ENCODE results near the gene PDPN.

The PDPN gene

DNA sequence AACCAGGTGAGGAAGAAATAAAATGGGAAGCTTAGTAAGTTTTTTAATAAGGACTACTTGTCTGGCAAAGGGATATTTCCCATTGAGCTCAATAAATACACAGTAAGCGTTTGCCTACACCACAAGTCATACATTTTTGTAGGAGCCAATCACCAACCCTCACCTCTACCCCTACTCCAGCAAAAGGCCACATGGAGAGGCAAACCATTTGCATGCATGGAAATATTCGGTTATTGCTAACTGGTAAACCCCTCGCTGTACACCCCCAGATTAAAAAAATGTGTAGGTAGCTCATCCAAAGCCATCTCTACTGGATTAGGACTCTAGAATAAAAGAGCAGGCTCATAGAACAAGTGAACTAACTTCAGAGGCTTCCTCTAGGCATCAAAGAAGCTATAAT, 21.1 kb downstream of the PDPN start:
- no peak for DNase-seq (ENCODE audit: low read depth)
- TF ChIP-seq, protein P1, sequence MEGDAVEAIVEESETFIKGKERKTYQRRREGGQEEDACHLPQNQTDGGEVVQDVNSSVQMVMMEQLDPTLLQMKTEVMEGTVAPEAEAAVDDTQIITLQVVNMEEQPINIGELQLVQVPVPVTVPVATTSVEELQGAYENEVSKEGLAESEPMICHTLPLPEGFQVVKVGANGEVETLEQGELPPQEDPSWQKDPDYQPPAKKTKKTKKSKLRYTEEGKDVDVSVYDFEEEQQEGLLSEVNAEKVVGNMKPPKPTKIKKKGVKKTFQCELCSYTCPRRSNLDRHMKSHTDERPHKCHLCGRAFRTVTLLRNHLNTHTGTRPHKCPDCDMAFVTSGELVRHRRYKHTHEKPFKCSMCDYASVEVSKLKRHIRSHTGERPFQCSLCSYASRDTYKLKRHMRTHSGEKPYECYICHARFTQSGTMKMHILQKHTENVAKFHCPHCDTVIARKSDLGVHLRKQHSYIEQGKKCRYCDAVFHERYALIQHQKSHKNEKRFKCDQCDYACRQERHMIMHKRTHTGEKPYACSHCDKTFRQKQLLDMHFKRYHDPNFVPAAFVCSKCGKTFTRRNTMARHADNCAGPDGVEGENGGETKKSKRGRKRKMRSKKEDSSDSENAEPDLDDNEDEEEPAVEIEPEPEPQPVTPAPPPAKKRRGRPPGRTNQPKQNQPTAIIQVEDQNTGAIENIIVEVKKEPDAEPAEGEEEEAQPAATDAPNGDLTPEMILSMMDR (conservative IDR thresholded peaks at IDR 0.05; ENCODE audit: control insufficient read depth, insufficient read depth, low read depth, low read length): no peak
- no peak overlapping the region for H3K4me3 ChIP-seq (ENCODE audit: control insufficient read depth, low read depth, low read length)

DNA sequence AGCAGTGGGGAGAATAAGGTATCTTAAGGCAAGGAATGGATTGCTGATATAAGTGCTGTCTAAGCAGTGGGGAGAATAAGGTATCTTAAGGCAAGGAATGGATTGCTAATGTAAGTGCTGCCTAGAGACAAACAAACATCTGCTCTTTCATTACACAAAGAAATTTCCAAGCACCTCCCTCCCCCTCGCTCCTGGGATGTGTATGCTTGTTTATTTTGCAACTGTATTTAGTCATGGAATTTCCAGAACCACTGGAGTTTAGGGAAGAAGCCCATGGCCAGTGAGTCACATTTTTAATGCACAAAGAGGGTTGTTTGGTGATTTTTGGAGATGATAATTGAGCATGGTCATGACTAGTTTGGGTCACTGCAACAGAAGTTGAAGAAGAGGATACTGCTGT, 21.5 kb downstream of the PDPN start:
- DNase-seq (ENCODE audit: low read depth): peak; percentile 96
- H3K4me3 ChIP-seq (ENCODE audit: control insufficient read depth, low read depth, low read length): no peak overlapping the region
- TF ChIP-seq, protein P1 (conservative IDR thresholded peaks at IDR 0.05; ENCODE audit: control insufficient read depth, insufficient read depth, low read depth, low read length): no peak

DNA sequence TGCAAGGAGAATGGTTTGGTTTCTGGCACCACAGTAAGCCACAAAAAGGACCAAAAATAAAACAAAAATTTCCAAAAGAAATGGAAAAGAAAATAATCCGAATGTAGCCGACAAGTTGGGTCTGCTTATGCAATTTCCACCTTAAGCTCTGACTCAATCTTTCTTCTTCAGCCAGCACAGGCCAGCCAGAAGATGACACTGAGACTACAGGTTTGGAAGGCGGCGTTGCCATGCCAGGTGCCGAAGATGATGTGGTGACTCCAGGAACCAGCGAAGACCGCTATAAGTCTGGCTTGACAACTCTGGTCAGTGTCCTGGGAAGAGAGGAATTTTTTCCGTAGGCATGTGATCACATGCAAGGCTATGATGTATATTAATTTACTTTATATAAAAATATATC, 23.4 kb downstream of the PDPN start:
- no peak for DNase-seq (ENCODE audit: low read depth)
- H3K4me3 ChIP-seq (ENCODE audit: control insufficient read depth, low read depth, low read length): no peak overlapping the region
- TF ChIP-seq, protein P1 (conservative IDR thresholded peaks at IDR 0.05; ENCODE audit: control insufficient read depth, insufficient read depth, low read depth, low read length): no peak

DNA sequence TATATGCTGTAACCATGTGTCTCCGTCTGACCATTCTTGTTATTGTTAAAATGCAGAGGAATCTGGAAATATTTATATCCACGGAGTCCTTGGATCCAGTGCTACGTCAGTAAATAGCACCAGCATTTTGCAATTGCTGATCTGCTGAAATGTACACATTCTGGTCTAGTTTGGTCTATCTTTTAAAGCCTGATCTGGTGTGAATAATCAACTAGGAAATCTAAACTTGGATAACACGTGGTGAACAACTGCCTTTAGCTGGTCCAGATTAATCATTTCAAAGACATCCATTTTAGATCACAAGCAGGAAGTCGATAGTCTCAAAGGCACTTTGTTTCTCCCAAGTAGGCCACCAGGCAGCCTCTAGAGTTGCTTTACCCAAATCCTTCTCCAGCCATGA, 32.6 kb downstream of the PDPN start:
- no peak overlapping the region for H3K4me3 ChIP-seq (ENCODE audit: control insufficient read depth, low read depth, low read length)
- TF ChIP-seq, protein P1 (conservative IDR thresholded peaks at IDR 0.05; ENCODE audit: control insufficient read depth, insufficient read depth, low read depth, low read length): no peak
- no peak for DNase-seq (ENCODE audit: low read depth)

DNA sequence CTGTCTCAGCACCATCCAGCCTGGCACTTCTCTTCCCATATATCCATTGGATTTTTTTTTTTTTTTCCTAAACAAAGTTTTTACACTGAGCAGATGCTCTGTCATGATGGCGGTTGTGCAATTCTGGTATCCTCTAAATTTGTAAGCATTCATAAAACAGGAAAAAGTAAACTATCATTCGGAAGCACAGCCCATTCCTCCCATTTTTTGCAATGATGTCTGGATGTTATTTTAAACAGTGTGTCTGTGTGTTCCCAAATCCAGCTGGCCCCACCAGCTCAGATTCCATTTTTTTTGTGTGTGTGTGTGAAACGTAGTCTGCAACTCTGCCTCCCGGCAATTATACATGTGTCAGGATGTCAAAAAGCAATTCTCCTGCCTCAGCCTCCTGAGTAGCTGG, 33.5 kb downstream of the PDPN start:
- no peak overlapping the region for H3K4me3 ChIP-seq (ENCODE audit: control insufficient read depth, low read depth, low read length)
- DNase-seq (ENCODE audit: low read depth): peak; percentile 19
- TF ChIP-seq, protein P1 (conservative IDR thresholded peaks at IDR 0.05; ENCODE audit: control insufficient read depth, insufficient read depth, low read depth, low read length): no peak

DNA sequence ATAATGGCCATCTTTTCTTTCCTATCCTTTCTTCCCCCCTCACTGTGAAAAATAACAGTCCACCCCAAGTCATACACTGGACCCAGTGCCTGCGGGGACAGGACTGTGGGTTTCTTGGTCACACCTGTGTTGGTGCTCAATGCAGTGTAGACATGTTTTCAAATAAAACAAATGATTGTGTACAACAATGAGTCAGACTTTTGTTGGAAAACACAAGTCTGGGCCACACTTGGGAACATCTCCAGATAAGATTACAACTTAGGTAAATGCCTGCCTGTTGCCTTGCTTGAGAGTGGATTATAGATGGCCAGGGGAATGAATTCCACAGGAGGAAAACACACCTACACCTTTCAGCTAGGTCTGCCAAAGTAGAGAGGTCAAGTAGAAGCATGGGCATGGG, 34.1 kb downstream of the PDPN start:
- TF ChIP-seq, protein P1 (conservative IDR thresholded peaks at IDR 0.05; ENCODE audit: control insufficient read depth, insufficient read depth, low read depth, low read length): no peak
- no peak overlapping the region for H3K4me3 ChIP-seq (ENCODE audit: control insufficient read depth, low read depth, low read length)
- no peak for DNase-seq (ENCODE audit: low read depth)

DNA sequence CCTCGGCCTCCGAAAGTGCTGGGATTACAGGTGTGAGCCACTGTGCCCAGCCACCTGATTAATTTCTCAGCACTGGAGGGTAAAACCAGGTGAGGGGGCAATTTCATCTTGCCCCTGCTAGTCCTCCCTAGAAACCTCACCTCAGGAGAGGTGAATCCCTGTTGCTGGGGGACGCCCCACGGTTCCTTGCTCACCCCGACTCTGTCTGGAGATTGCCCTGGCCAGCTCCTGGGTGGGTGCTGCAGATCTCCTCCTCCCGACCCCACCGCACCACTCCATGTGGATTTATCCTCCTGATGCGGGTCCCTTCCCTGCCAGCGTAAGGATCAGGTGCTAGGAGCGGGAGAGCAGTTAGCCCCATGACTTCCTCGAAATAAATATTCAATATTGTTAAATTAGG, 34.9 kb downstream of the PDPN start:
- TF ChIP-seq, protein P1 (conservative IDR thresholded peaks at IDR 0.05; ENCODE audit: control insufficient read depth, insufficient read depth, low read depth, low read length): no peak
- no peak for DNase-seq (ENCODE audit: low read depth)

More for the DNA sequence above, 34.9 kb downstream of the PDPN start:
- no peak overlapping the region for H3K4me3 ChIP-seq (ENCODE audit: control insufficient read depth, low read depth, low read length)

Data from fibroblast of mammary gland (primary cell).